ENCODE data around the gene GORASP1. TPM values are rescaled to one million over a fixed set of nuclear protein-coding genes. Genes with fewer than 3 reads are reported as not detected.
A peak's percentile ranks its signal among the peaks of the same experiment; 100 is the strongest.

The GORASP1 gene
- total RNA-seq, 1 donor from 2014 or later: 11.5 TPM

- peaks cover 71 to 83% (median 75%) of the 10 kb centered on the region in 3 donors for H3K4me1 ChIP-seq (ENCODE audit: control insufficient read depth in 3 of 3, insufficient read depth in 3 of 3, low read length in 3 of 3)
These were observed 41.1 kb upstream of the GORASP1 start for GRCh38 chr3:39148435-39149058.

GRCh38 chr3:39147711-39148434, 40.4 kb upstream of the GORASP1 start:
- peak overlapping the region; percentile 99 for H3K27ac ChIP-seq (ENCODE audit: low read depth, low read length)
- H3K9me3 ChIP-seq (ENCODE audit: control insufficient read depth in 3 of 3, low read length in 3 of 3): no peaks in the 10 kb centered on the region
- H3K27me3 ChIP-seq (ENCODE audit: control insufficient read depth in 3 of 3, insufficient read depth in 3 of 3, low read length in 3 of 3): no peaks in the 10 kb centered on the region
- peak overlapping the region in 2 of 3 donors; percentile 66 to 76 for H3K9ac ChIP-seq (ENCODE audit: low read depth in 1 of 3, low read length in 3 of 3)
- H3K4me1 ChIP-seq (ENCODE audit: control insufficient read depth in 3 of 3, insufficient read depth in 3 of 3, low read length in 3 of 3): peaks cover 75 to 86% (median 82%) of the 10 kb centered on the region in 3 donors
- peaks cover 34 to 36% (median 36%) of the 10 kb centered on the region in 3 donors for H3K36me3 ChIP-seq (ENCODE audit: control insufficient read depth in 3 of 3, insufficient read depth in 3 of 3, low read length in 3 of 3)
- H3K4me3 ChIP-seq (ENCODE audit: low read length in 3 of 3): peak overlapping the region; percentile 11 to 65 (median 37)

More at GRCh38 chr3:39148435-39149058, 41.1 kb upstream of the GORASP1 start:
- H3K9ac ChIP-seq (ENCODE audit: low read depth in 1 of 3, low read length in 3 of 3): peak overlapping the region in 2 of 3 donors; percentile 66 to 76
- H3K27ac ChIP-seq (ENCODE audit: low read depth, low read length): peak overlapping the region; percentile 99
- H3K36me3 ChIP-seq (ENCODE audit: control insufficient read depth in 3 of 3, insufficient read depth in 3 of 3, low read length in 3 of 3): peaks cover 28 to 30% (median 29%) of the 10 kb centered on the region in 3 donors
- peak overlapping the region; percentile 27 to 61 (median 37) for H3K4me3 ChIP-seq (ENCODE audit: low read length in 3 of 3)
- H3K27me3 ChIP-seq (ENCODE audit: control insufficient read depth in 3 of 3, insufficient read depth in 3 of 3, low read length in 3 of 3): no peaks in the 10 kb centered on the region
- no peaks in the 10 kb centered on the region for H3K9me3 ChIP-seq (ENCODE audit: control insufficient read depth in 3 of 3, low read length in 3 of 3)

- Histone ChIP-seq H3K27me3 (ENCODE audit: control insufficient read depth in 3 of 3, insufficient read depth in 3 of 3, low read length in 3 of 3) (no peaks in the 10 kb centered on the region), H3K4me1 (ENCODE audit: control insufficient read depth in 3 of 3, insufficient read depth in 3 of 3, low read length in 3 of 3) (peaks cover 75 to 85% (median 85%) of the 10 kb centered on the region in 3 donors), H3K36me3 (ENCODE audit: control insufficient read depth in 3 of 3, insufficient read depth in 3 of 3, low read length in 3 of 3) (peaks cover 40 to 46% (median 45%) of the 10 kb centered on the region in 3 donors), H3K9me3 (ENCODE audit: control insufficient read depth in 3 of 3, low read length in 3 of 3) (no peaks in the 10 kb centered on the region), H3K4me3 (ENCODE audit: low read length in 3 of 3) (peak overlapping the region; percentile 10 to 65 (median 37)), H3K9ac (ENCODE audit: low read depth in 1 of 3, low read length in 3 of 3) (peak overlapping the region; percentile 51 to 76 (median 66)), H3K27ac (ENCODE audit: low read depth, low read length) (peak overlapping the region; percentile 99)
These were observed 39.5 kb upstream of the GORASP1 start for GRCh38 chr3:39146611-39147591.

GRCh38 chr3:39146083-39146501, 38.7 kb upstream of the GORASP1 start:
- Histone ChIP-seq H3K9me3 (ENCODE audit: control insufficient read depth in 3 of 3, low read length in 3 of 3) (no peaks in the 10 kb centered on the region), H3K4me1 (ENCODE audit: control insufficient read depth in 3 of 3, insufficient read depth in 3 of 3, low read length in 3 of 3) (peaks cover 75 to 85% (median 85%) of the 10 kb centered on the region in 3 donors), H3K27ac (ENCODE audit: low read depth, low read length) (peak overlapping the region; percentile 99), H3K27me3 (ENCODE audit: control insufficient read depth in 3 of 3, insufficient read depth in 3 of 3, low read length in 3 of 3) (no peaks in the 10 kb centered on the region), H3K9ac (ENCODE audit: low read depth in 1 of 3, low read length in 3 of 3) (peak overlapping the region; percentile 34 to 76 (median 51)), H3K36me3 (ENCODE audit: control insufficient read depth in 3 of 3, insufficient read depth in 3 of 3, low read length in 3 of 3) (peaks cover 40 to 53% (median 51%) of the 10 kb centered on the region in 3 donors), H3K4me3 (ENCODE audit: low read length in 3 of 3) (peak overlapping the region in 1 of 3 donors; percentile 65)

- H3K4me1 ChIP-seq (ENCODE audit: control insufficient read depth in 3 of 3, insufficient read depth in 3 of 3, low read length in 3 of 3): peaks cover 65 to 82% (median 80%) of the 10 kb centered on the region in 3 donors
- H3K4me3 ChIP-seq (ENCODE audit: low read length in 3 of 3): no peak overlapping the region
- H3K36me3 ChIP-seq (ENCODE audit: control insufficient read depth in 3 of 3, insufficient read depth in 3 of 3, low read length in 3 of 3): peaks cover 44 to 54% (median 53%) of the 10 kb centered on the region in 3 donors
- H3K9ac ChIP-seq (ENCODE audit: low read depth in 1 of 3, low read length in 3 of 3): peak overlapping the region in 1 of 3 donors; percentile 11
- no peaks in the 10 kb centered on the region for H3K9me3 ChIP-seq (ENCODE audit: control insufficient read depth in 3 of 3, low read length in 3 of 3)
- H3K27ac ChIP-seq (ENCODE audit: low read depth, low read length): no peak overlapping the region
- no peaks in the 10 kb centered on the region for H3K27me3 ChIP-seq (ENCODE audit: control insufficient read depth in 3 of 3, insufficient read depth in 3 of 3, low read length in 3 of 3)
These were observed 37.4 kb upstream of the GORASP1 start for GRCh38 chr3:39144748-39145380.

GRCh38 chr3:39144095-39144747, 36.8 kb upstream of the GORASP1 start:
- Histone ChIP-seq H3K27me3 (ENCODE audit: control insufficient read depth in 3 of 3, insufficient read depth in 3 of 3, low read length in 3 of 3) (no peaks in the 10 kb centered on the region), H3K4me3 (ENCODE audit: low read length in 3 of 3) (no peak overlapping the region), H3K36me3 (ENCODE audit: control insufficient read depth in 3 of 3, insufficient read depth in 3 of 3, low read length in 3 of 3) (peaks cover 44 to 54% (median 53%) of the 10 kb centered on the region in 3 donors), H3K9ac (ENCODE audit: low read depth in 1 of 3, low read length in 3 of 3) (peak overlapping the region in 1 of 3 donors; percentile 33), H3K4me1 (ENCODE audit: control insufficient read depth in 3 of 3, insufficient read depth in 3 of 3, low read length in 3 of 3) (peaks cover 58 to 76% (median 75%) of the 10 kb centered on the region in 3 donors), H3K9me3 (ENCODE audit: control insufficient read depth in 3 of 3, low read length in 3 of 3) (no peaks in the 10 kb centered on the region), H3K27ac (ENCODE audit: low read depth, low read length) (no peak overlapping the region)

- peaks cover 50 to 69% (median 68%) of the 10 kb centered on the region in 3 donors for H3K4me1 ChIP-seq (ENCODE audit: control insufficient read depth in 3 of 3, insufficient read depth in 3 of 3, low read length in 3 of 3)
- no peak overlapping the region for H3K9ac ChIP-seq (ENCODE audit: low read depth in 1 of 3, low read length in 3 of 3)
- H3K4me3 ChIP-seq (ENCODE audit: low read length in 3 of 3): no peak overlapping the region
- H3K27me3 ChIP-seq (ENCODE audit: control insufficient read depth in 3 of 3, insufficient read depth in 3 of 3, low read length in 3 of 3): no peaks in the 10 kb centered on the region
- peaks cover 44 to 55% (median 54%) of the 10 kb centered on the region in 3 donors for H3K36me3 ChIP-seq (ENCODE audit: control insufficient read depth in 3 of 3, insufficient read depth in 3 of 3, low read length in 3 of 3)
- peak overlapping the region; percentile 59 for H3K27ac ChIP-seq (ENCODE audit: low read depth, low read length)
- H3K9me3 ChIP-seq (ENCODE audit: control insufficient read depth in 3 of 3, low read length in 3 of 3): no peaks in the 10 kb centered on the region
These were observed 35.8 kb upstream of the GORASP1 start for GRCh38 chr3:39143051-39143885.

- Histone ChIP-seq H3K36me3 (ENCODE audit: control insufficient read depth in 3 of 3, insufficient read depth in 3 of 3, low read length in 3 of 3) (peaks cover 44 to 57% (median 54%) of the 10 kb centered on the region in 3 donors), H3K4me1 (ENCODE audit: control insufficient read depth in 3 of 3, insufficient read depth in 3 of 3, low read length in 3 of 3) (peaks cover 38 to 57% (median 56%) of the 10 kb centered on the region in 3 donors)
These were observed 34.6 kb upstream of the GORASP1 start for GRCh38 chr3:39142067-39142466.

More at GRCh38 chr3:39142067-39142466, 34.6 kb upstream of the GORASP1 start:
- H3K4me3 ChIP-seq (ENCODE audit: low read length in 3 of 3): no peak overlapping the region
- H3K27me3 ChIP-seq (ENCODE audit: control insufficient read depth in 3 of 3, insufficient read depth in 3 of 3, low read length in 3 of 3): no peaks in the 10 kb centered on the region
- peak overlapping the region; percentile 59 for H3K27ac ChIP-seq (ENCODE audit: low read depth, low read length)
- H3K9me3 ChIP-seq (ENCODE audit: control insufficient read depth in 3 of 3, low read length in 3 of 3): no peaks in the 10 kb centered on the region
- peak overlapping the region in 2 of 3 donors; percentile 50 to 65 for H3K9ac ChIP-seq (ENCODE audit: low read depth in 1 of 3, low read length in 3 of 3)
